Parathyroid adenoma (tissue), 2 donors: ENCODE measurements around the gene FLYWCH1.

Source experiments
- H2AFZ ChIP-seq: fragments of 300-600 bp; sonication (generic); one replicate; pipeline ENCODE4 v1.7.0; 2017; ENCODE audit warnings: antibody characterized with exemption, mild to moderate bottlenecking
- H3K27ac ChIP-seq: fragments of 300-600 bp; sonication (generic); one replicate; pipeline ENCODE4 v1.7.0; 2017
- H3K27me3 ChIP-seq: fragments of 300-600 bp; sonication (generic); one replicate; pipeline ENCODE4 v1.7.0; 2017; ENCODE audit warnings: low read length; ENCODE audit not compliant: control insufficient read depth, insufficient read depth
- H3K36me3 ChIP-seq: fragments of 300-600 bp; sonication (generic); one replicate; pipeline ENCODE4 v1.7.0; 2017; ENCODE audit warnings: low read length; ENCODE audit not compliant: control insufficient read depth, insufficient read depth
- H3K4me1 ChIP-seq: fragments of 300-600 bp; sonication (generic); one replicate; pipeline ENCODE4 v1.7.0; 2017; ENCODE audit warnings: control low read depth
- H3K4me2 ChIP-seq: fragments of 300-600 bp; sonication (generic); one replicate; pipeline ENCODE4 v1.7.0; 2017; ENCODE audit warnings: low read length
- H3K4me3 ChIP-seq: fragments of 300-600 bp; sonication (generic); one replicate; pipeline ENCODE4 v1.7.0; 2017; ENCODE audit warnings: low read depth, low read length
- H3K79me2 ChIP-seq: fragments of 300-600 bp; sonication (generic); one replicate; pipeline ENCODE4 v1.7.0; 2017; ENCODE audit warnings: control low read depth
- H3K9ac ChIP-seq: fragments of 300-600 bp; sonication (generic); one replicate; pipeline ENCODE4 v1.7.0; 2017; ENCODE audit warnings: mild to moderate bottlenecking
- H3K9me3 ChIP-seq: fragments of 300-600 bp; sonication (generic); one replicate; pipeline ENCODE4 v1.7.0; 2017; ENCODE audit warnings: low read length; ENCODE audit not compliant: control insufficient read depth
- TF ChIP-seq, protein P1 (sequence below): fragments of 300-600 bp; sonication (generic); IDR thresholded peaks from one replicate; pipeline ENCODE4 v1.7.0; 2017; ENCODE audit warnings: antibody characterized with exemption, mild to moderate bottlenecking
- donor health status: primary hyperparathyroidism.

FLYWCH1 gene

DNA sequence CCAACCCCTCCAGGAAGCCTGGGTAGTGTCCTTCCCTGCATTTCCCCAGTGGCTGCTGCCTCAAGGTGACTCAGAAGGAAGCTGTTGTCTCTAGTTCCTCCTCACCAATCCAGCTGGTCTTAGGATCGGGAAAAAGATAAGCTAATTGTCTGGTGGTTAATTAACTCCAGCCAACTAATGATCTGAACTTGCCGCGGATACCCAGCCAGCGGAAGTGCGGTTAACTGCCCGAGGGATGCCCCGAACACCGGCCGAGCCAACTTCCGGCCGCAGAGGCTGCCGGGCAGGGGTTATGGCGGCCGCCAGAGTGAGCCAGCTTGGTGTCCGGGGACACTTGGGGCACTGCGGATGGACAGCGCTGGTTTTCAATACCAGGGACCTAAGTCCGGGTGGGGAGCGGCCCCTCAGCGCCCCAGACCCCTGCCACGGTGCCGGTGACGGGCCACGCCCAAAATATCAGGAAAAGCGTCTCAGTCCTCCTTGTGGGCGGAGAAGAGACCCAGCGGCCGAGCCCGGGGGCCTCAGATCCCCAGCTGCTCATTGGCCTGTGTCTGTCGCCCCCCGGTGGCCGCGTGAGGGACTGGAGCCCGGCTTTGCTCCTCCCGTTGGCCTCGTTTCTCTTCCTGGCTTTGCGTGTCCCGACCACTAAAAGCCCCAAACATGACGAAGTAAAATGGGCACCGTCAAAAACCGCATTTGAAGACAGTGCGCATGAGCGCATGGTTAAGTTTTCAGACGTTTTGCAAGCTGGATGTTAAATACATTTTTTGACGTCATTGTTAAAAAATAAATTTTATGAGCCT lies 43.5 kb upstream of the FLYWCH1 start:
- peak overlapping the region; percentile 88 for H3K27ac ChIP-seq
- TF ChIP-seq, protein P1, sequence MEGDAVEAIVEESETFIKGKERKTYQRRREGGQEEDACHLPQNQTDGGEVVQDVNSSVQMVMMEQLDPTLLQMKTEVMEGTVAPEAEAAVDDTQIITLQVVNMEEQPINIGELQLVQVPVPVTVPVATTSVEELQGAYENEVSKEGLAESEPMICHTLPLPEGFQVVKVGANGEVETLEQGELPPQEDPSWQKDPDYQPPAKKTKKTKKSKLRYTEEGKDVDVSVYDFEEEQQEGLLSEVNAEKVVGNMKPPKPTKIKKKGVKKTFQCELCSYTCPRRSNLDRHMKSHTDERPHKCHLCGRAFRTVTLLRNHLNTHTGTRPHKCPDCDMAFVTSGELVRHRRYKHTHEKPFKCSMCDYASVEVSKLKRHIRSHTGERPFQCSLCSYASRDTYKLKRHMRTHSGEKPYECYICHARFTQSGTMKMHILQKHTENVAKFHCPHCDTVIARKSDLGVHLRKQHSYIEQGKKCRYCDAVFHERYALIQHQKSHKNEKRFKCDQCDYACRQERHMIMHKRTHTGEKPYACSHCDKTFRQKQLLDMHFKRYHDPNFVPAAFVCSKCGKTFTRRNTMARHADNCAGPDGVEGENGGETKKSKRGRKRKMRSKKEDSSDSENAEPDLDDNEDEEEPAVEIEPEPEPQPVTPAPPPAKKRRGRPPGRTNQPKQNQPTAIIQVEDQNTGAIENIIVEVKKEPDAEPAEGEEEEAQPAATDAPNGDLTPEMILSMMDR = peak; percentile 98
- H3K27me3 ChIP-seq = no peaks in the 10 kb centered on the region
- H3K9me3 ChIP-seq = no peaks in the 10 kb centered on the region
- peak overlapping the region; percentile 41 for H3K9ac ChIP-seq
- H3K36me3 ChIP-seq = no peaks in the 10 kb centered on the region
- peak overlapping the region; percentile 97 for H2AFZ ChIP-seq
- H3K79me2 ChIP-seq = no peaks in the 10 kb centered on the region
- no peaks in the 10 kb centered on the region for H3K4me1 ChIP-seq
- peak overlapping the region; percentile 81 for H3K4me3 ChIP-seq
- peak overlapping the region; percentile 85 for H3K4me2 ChIP-seq

DNA sequence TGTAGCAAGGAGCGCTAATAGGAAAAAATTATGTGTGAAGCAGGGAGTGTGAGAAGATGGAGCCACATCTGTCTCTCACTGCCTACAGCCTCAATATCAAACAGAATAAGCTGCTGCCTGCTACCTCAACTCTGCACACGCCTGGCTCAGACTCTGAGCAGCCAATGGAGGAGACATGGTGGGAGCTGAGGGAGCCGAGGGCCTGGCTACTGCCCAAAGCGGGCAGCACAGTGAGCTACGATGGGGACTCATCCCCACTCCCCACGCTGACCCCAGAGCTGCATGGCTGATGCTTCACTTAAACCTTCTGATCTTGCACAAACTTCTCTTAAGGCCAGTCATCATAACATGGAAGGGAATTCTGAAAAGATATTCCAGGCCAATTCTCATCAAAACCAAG lies 39.8 kb upstream of the FLYWCH1 start:
- peaks cover 14% of the 10 kb centered on the region for H3K4me1 ChIP-seq
- H3K4me2 ChIP-seq = no peak overlapping the region
- no peak overlapping the region for H2AFZ ChIP-seq
- no peak overlapping the region for H3K27ac ChIP-seq
- no peaks in the 10 kb centered on the region for H3K9me3 ChIP-seq
- no peak overlapping the region for H3K4me3 ChIP-seq
- no peaks in the 10 kb centered on the region for H3K36me3 ChIP-seq
- no peaks in the 10 kb centered on the region for H3K79me2 ChIP-seq
- TF ChIP-seq, protein P1 = no peak
- H3K9ac ChIP-seq = no peak overlapping the region
- H3K27me3 ChIP-seq = no peaks in the 10 kb centered on the region

DNA sequence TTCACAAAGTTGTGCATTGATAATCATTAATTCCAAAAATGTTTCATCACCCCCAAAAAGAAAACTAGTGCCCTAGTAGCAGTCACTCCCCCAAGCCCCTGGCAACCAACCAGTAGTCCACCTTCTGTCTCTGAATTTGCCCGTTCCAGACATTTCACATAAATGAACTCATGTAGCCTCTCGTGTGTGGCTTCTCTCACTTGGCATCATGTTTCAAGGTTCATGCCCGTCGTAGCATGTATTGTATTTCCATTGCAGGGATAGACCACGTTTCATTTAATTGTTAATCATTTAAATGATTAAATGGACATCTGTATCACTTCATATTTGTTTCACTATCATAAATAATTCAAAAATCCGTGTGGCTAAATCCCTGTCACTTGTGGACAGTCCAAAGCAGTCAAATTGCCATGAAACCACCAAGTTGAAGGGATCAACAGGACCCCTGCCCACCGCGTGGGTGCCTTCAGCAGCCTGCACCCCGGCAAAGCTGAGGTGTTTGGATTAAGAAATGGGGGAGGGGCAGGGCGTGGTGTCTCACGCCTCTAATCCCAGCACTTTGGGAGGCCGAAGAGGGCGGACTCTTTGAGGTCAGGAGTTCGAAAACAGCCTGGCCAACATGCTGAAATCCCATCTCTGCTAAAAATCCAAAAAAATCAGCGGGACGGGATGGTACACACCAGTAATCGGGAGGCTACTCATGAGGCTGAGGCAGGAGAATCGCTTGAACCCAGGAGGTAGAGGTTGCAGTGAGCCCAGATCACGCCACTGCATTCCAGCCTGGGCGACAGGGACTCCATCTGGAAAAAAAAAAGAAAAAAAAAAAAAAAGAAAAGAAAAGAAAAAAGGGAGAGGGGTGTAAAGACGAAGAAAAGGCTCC lies 37.5 kb upstream of the FLYWCH1 start:
- no peak overlapping the region for H3K9ac ChIP-seq
- H3K4me2 ChIP-seq = peak overlapping the region; percentile 14
- no peaks in the 10 kb centered on the region for H3K79me2 ChIP-seq
- no peaks in the 10 kb centered on the region for H3K9me3 ChIP-seq
- peak overlapping the region; percentile 35 for H2AFZ ChIP-seq
- TF ChIP-seq, protein P1 = no peak
- no peaks in the 10 kb centered on the region for H3K36me3 ChIP-seq
- peak overlapping the region; percentile 50 for H3K27ac ChIP-seq
- no peaks in the 10 kb centered on the region for H3K27me3 ChIP-seq
- H3K4me3 ChIP-seq = peak overlapping the region; percentile 11
- H3K4me1 ChIP-seq = peaks cover 14% of the 10 kb centered on the region

DNA sequence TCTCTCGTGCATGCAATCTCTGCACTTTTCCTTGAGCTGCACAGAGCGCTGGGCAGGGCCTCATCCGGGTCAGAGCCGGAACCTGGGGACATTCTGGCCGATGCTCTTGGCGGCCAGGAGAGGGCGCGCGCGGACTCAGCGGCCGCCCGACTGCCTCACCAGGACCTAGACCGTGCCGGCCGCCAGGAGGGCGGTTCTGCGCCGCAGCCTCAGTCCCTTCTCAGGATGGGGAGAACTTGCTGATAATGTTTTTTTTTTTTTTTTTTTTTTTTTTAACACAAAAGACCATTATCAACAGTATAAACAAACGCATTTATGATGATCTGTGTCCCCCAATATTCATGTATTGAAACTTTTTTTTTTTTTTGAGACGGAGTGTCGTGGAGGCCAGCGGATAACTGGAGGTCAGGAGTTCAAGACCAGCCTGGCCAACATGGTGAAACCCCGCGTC lies 36.8 kb upstream of the FLYWCH1 start:
- H3K27me3 ChIP-seq = no peaks in the 10 kb centered on the region
- TF ChIP-seq, protein P1 = peak; percentile 98
- H3K79me2 ChIP-seq = no peaks in the 10 kb centered on the region
- H3K9me3 ChIP-seq = no peaks in the 10 kb centered on the region
- H3K4me2 ChIP-seq = no peak overlapping the region
- peak overlapping the region; percentile 50 for H3K27ac ChIP-seq
- H3K9ac ChIP-seq = no peak overlapping the region
- peak overlapping the region; percentile 35 for H2AFZ ChIP-seq
- no peaks in the 10 kb centered on the region for H3K36me3 ChIP-seq
- H3K4me1 ChIP-seq = peaks cover 14% of the 10 kb centered on the region
- H3K4me3 ChIP-seq = peak overlapping the region; percentile 11
